MCF 10A (cell line): ENCODE results near the gene ZHX3. TPM values are rescaled to one million over a fixed set of nuclear protein-coding genes. Genes with fewer than 3 reads are reported as not detected.

Experiments used
- BruUV-seq: library from RNA; stranded (reverse); fragments of 400-500 nt; replicated peaks from 2 replicates; lab custom pipeline; 2021; lab: Mats Ljungman, UMichigan
- CTCF ChIA-PET: fragments of 300-600 bp; sonication (Branson Sonifier 250); formaldehyde crosslinking; extraction: SDS; loops from one replicate; lab custom pipeline; 2021; ENCODE audit warnings: antibody characterized with exemption, inconsistent platforms; lab: Yijun Ruan, JAX
- POLR2A ChIA-PET: fragments of 300-600, 350-650 bp; sonication (Branson Sonifier 250); formaldehyde crosslinking; extraction: SDS; loops from one replicate; lab custom pipeline; 2020; ENCODE audit warnings: antibody characterized with exemption, inconsistent platforms; lab: Yijun Ruan, JAX
- DNase-seq: peaks from one replicate; pipeline ENCODE4 v3.0.0-alpha.2; 2018; ENCODE audit not compliant: unreplicated experiment
- H3K27ac Mint-ChIP-seq: one replicate; pipeline ENCODE4 v1.8.0; 2022; ENCODE audit warnings: mild to moderate bottlenecking, low read depth, mixed read lengths; ENCODE audit not compliant: unreplicated experiment
- H3K27me3 Mint-ChIP-seq: one replicate; pipeline ENCODE4 v1.8.0; 2022; ENCODE audit warnings: mixed read lengths; ENCODE audit not compliant: insufficient read depth, unreplicated experiment
- H3K36me3 Mint-ChIP-seq: one replicate; pipeline ENCODE4 v1.8.0; 2022; ENCODE audit warnings: mild to moderate bottlenecking, moderate library complexity, mixed read lengths; ENCODE audit not compliant: insufficient read depth, unreplicated experiment
- H3K4me1 Mint-ChIP-seq: one replicate; pipeline ENCODE4 v1.8.0; 2022; ENCODE audit warnings: mixed read lengths; ENCODE audit not compliant: insufficient read depth, unreplicated experiment
- H3K4me3 Mint-ChIP-seq: one replicate; pipeline ENCODE4 v1.8.0; 2022; ENCODE audit warnings: mild to moderate bottlenecking, moderate library complexity, mixed read lengths; ENCODE audit not compliant: unreplicated experiment
- H3K9me3 Mint-ChIP-seq: one replicate; pipeline ENCODE4 v1.8.0; 2022; ENCODE audit warnings: mixed read lengths; ENCODE audit not compliant: unreplicated experiment
- intact Hi-C: fragments of 100-400 bp; cut with micrococcal nuclease; formaldehyde crosslinking; loops from 2 replicates; pipeline ENCODE4 v1.14.1; 2022
- total RNA-seq: library from RNA; stranded (reverse); gene quantifications from 2 replicates; pipeline ENCODE4 v1.2.3, GENCODE V29; 2022
- TF ChIP-seq, protein P1 (sequence below): fragments of 200-600 bp; IDR thresholded peaks from one replicate; pipeline ENCODE4 v1.8.0; 2022; ENCODE audit warnings: antibody characterized with exemption, mild to moderate bottlenecking; ENCODE audit not compliant: unreplicated experiment

The ZHX3 gene
- total RNA-seq, 1 experiment from 2014 or later, result 34.1 TPM

DNA sequence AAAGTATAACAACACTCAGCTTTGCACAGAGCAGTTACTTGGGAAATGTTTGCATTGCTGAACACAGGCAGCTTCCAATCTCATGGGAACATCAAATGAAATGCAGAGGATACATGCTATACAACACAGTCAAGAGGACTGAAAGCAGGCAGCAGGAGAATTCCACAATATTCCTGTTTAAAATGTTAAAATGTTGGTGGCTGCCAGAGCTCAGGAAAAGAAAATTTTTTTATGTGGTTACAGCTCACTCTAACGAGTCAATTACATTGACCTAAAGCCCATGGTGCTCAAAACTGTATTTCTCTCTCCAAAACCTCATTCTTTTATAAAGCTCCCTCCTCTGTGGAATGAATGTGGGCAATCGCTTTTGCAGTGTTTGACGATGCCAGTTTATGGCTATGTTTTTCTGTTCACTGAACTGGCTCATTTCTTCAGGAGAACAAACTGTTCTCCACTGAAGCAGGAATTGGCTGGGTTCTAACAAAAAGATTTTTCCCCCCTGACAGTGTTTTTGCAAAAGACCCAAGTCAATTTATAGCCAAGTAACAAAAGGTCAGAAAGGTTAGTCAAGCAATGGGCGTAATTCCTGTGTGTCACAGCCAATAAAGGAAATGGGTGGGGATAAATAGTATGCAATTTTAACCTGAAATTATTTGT, 69.0 kb downstream of the ZHX3 start:
- Mint-ChIP-seq H3K9me3 (no peaks in the 10 kb centered on the region), H3K4me1 (peaks cover 43% of the 10 kb centered on the region), H3K27me3 (no peaks in the 10 kb centered on the region), H3K36me3 (no peaks in the 10 kb centered on the region), H3K4me3 (peak overlapping the region; percentile 26), H3K27ac (peak overlapping the region; percentile 97)
- TF ChIP-seq, protein P1, sequence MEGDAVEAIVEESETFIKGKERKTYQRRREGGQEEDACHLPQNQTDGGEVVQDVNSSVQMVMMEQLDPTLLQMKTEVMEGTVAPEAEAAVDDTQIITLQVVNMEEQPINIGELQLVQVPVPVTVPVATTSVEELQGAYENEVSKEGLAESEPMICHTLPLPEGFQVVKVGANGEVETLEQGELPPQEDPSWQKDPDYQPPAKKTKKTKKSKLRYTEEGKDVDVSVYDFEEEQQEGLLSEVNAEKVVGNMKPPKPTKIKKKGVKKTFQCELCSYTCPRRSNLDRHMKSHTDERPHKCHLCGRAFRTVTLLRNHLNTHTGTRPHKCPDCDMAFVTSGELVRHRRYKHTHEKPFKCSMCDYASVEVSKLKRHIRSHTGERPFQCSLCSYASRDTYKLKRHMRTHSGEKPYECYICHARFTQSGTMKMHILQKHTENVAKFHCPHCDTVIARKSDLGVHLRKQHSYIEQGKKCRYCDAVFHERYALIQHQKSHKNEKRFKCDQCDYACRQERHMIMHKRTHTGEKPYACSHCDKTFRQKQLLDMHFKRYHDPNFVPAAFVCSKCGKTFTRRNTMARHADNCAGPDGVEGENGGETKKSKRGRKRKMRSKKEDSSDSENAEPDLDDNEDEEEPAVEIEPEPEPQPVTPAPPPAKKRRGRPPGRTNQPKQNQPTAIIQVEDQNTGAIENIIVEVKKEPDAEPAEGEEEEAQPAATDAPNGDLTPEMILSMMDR, result no peak
- POLR2A ChIA-PET, result interaction anchor here (0.6 to 8.1 kb wide), 14 partner anchors 14 to 115 kb away, joined by 3 to 102 read pairs (median 4); partner anchors contain the start of gene LPIN3
- CTCF ChIA-PET, result interaction anchor here (0.6 to 8.9 kb wide), 9 partner anchors 15 to 91 kb away, joined by 3 to 84 read pairs (median 4); partner anchors contain the start of gene LPIN3
- no TSS peak for BruUV-seq
- peak; percentile 74 for DNase-seq
- intact Hi-C loops, result loop anchor here (1.0 to 5.0 kb wide), 2 partner anchors 69 to 92 kb away; partner anchors contain the start of genes LPIN3 and ZHX3

DNA sequence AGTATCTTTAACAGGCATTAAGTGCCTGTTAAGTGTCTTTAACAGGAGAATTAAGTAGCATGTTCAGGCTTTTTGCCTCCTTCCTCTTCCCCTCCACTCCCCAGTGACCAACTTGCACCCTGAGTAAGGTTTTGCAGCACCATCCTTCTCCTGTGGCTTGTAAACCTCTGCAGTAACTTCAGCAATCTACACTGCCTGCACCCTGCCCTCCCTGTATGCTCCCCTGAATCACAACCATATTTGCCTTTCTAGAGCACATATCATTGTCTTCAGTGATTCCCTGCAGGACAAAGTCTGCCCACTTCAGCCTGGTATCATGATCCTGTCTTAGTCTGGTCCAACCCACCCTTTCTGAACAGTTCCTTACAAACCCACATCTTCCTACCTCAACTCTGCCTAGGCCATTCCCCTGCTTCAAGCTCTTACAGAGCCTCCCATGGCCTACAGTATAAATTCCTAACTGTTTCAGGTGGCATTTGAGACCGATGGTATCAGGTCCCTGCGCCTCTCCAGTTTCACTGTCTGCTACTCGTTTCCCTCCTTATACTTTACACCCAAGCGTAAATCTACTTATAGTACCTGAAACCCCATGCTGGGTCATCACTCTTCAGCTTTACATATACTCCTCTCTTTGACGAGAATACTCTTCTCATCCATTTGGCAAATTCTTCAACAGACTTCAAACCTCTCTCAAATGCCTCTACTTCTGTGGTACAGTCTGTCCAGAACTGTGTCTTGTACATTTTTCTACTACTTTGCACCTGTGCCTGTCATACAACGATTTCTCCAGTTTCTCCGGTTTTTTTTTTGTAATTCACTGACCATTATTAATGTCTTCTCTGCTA, 69.8 kb downstream of the ZHX3 start:
- no peak for DNase-seq
- BruUV-seq, result no TSS peak
- Mint-ChIP-seq H3K36me3 (no peaks in the 10 kb centered on the region), H3K27ac (peak overlapping the region; percentile 97), H3K4me1 (peaks cover 43% of the 10 kb centered on the region), H3K27me3 (no peaks in the 10 kb centered on the region), H3K9me3 (no peaks in the 10 kb centered on the region), H3K4me3 (peak overlapping the region; percentile 26)
- CTCF ChIA-PET, result interaction anchor here (0.6 to 8.9 kb wide), 10 partner anchors 14 to 92 kb away, joined by 3 to 84 read pairs (median 4); partner anchors contain the start of gene LPIN3
- intact Hi-C loops, result loop anchor here (5.0 kb wide), 1 partner anchor 70 kb away; the partner anchor contains the start of gene ZHX3
- POLR2A ChIA-PET, result interaction anchor here (0.6 to 8.1 kb wide), 14 partner anchors 14 to 114 kb away, joined by 3 to 102 read pairs (median 4); partner anchors contain the start of gene LPIN3
- TF ChIP-seq, protein P1, result no peak

DNA sequence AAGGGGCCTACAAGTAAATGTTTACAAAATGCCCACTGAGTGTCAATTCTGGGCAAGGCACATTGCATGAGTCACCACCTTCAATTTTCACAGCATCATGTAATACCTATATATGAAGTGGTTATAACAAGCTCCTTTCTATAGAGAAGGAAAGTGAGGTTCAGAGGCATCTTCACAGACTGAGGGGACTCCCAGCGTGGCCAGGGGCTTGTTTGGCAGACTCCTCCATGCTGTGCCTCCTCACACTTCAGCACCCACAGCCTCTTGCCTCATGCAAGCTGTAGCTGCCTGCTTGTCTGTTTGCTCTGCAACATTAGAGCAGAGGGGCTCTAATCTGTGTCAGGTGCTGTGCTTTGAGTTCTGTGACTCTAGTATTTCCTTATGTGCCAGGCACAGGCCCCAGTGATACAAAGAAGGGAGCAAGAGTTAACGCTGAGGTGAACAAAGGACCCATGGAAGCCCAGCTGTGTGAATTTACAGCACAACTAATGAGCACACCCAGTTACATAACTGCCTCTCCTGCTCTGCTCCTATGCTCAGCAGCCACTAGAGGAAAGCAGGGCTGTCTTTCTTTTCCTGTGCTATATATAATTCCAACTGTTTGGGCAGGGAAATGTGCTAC, 72.3 kb downstream of the ZHX3 start:
- BruUV-seq, result no TSS peak
- H3K9me3 Mint-ChIP-seq, result no peaks in the 10 kb centered on the region
- no peak overlapping the region for H3K4me3 Mint-ChIP-seq
- ChIA-PET POLR2A (interaction anchor here (0.5 to 8.1 kb wide), 13 partner anchors 11 to 752 kb away, joined by 3 to 102 read pairs (median 4); partner anchors contain the start of gene ZHX3), CTCF (interaction anchor here (0.6 to 8.9 kb wide), 10 partner anchors 12 to 110 kb away, joined by 3 to 84 read pairs (median 4); partner anchors contain the start of genes LPIN3 and ZHX3)
- peaks cover 39% of the 10 kb centered on the region for H3K4me1 Mint-ChIP-seq
- H3K27ac Mint-ChIP-seq, result peak overlapping the region; percentile 97
- TF ChIP-seq, protein P1, result no peak
- DNase-seq, result peak; percentile 31
- intact Hi-C loops, result loop anchor here (5.0 kb wide), 1 partner anchor 72 kb away; the partner anchor contains the start of gene ZHX3
- H3K27me3 Mint-ChIP-seq, result no peaks in the 10 kb centered on the region
- peaks cover 13% of the 10 kb centered on the region for H3K36me3 Mint-ChIP-seq
